ENCODE results near the gene GMEB2.

GMEB2 gene

GRCh38 chr20:63611646-63612045 lies 15.3 kb downstream of the GMEB2 start:
- no peak for DNase-seq

- no peak for DNase-seq
Measured at GRCh38 chr20:63610581-63611435, 16.1 kb downstream of the GMEB2 start.

GRCh38 chr20:63606686-63607085 lies 20.2 kb downstream of the GMEB2 start:
- no peak for DNase-seq

- no peak for DNase-seq
Measured at GRCh38 chr20:63602321-63602720, 24.6 kb downstream of the GMEB2 start.

- peak; percentile 45 for DNase-seq
Measured at GRCh38 chr20:63601679-63602078, 25.2 kb downstream of the GMEB2 start.

- no peak for DNase-seq
Measured at GRCh38 chr20:63599396-63600050, 27.4 kb downstream of the GMEB2 start.

GRCh38 chr20:63598479-63599395 lies 28.2 kb downstream of the GMEB2 start:
- DNase-seq = no peak

GRCh38 chr20:63597651-63598478 lies 29.0 kb downstream of the GMEB2 start:
- no peak for DNase-seq

- DNase-seq = no peak
Measured at GRCh38 chr20:63596423-63596822, 30.5 kb downstream of the GMEB2 start.

GRCh38 chr20:63595416-63596127 lies 31.3 kb downstream of the GMEB2 start:
- DNase-seq = no peak

GRCh38 chr20:63594043-63594561 lies 32.8 kb downstream of the GMEB2 start:
- DNase-seq = no peak

GRCh38 chr20:63592661-63593060 lies 34.2 kb downstream of the GMEB2 start:
- no peak for DNase-seq

- no peak for DNase-seq
Measured at GRCh38 chr20:63591786-63592355, 35.0 kb downstream of the GMEB2 start.

GRCh38 chr20:63591147-63591533 lies 35.8 kb downstream of the GMEB2 start:
- no peak for DNase-seq

- DNase-seq = no peak
Measured at GRCh38 chr20:63590218-63591146, 36.4 kb downstream of the GMEB2 start.

- DNase-seq = no peak
Measured at GRCh38 chr20:63589261-63590217, 37.4 kb downstream of the GMEB2 start.

GRCh38 chr20:63588641-63589041 lies 38.3 kb downstream of the GMEB2 start:
- no peak for DNase-seq

GRCh38 chr20:63587776-63588591 lies 38.9 kb downstream of the GMEB2 start:
- no peak for DNase-seq

All from CD4-positive, alpha-beta T cell treated with Interferon gamma for 1 hour (primary cell).